HG03060 (cell line): Measurements from ENCODE around the gene SLC27A2.

Source experiments
- ATAC-seq: cut with Tn5 transposase; IDR thresholded peaks from one replicate; pipeline ENCODE4 v1.9.1; 2021; ENCODE audit warnings: low read depth, moderate number of reproducible peaks; ENCODE audit not compliant: unreplicated experiment

The SLC27A2 gene

GRCh38 chr15:50233192-50233736 is 51.3 kb downstream of the SLC27A2 start:
- ATAC-seq, result no peak

GRCh38 chr15:50234764-50235163 is 52.8 kb downstream of the SLC27A2 start:
- ATAC-seq, result no peak

- no peak for ATAC-seq
These were observed 53.8 kb downstream of the SLC27A2 start for GRCh38 chr15:50235794-50236193.

- no peak for ATAC-seq
These were observed 54.4 kb downstream of the SLC27A2 start for GRCh38 chr15:50236433-50236832.

DNA sequence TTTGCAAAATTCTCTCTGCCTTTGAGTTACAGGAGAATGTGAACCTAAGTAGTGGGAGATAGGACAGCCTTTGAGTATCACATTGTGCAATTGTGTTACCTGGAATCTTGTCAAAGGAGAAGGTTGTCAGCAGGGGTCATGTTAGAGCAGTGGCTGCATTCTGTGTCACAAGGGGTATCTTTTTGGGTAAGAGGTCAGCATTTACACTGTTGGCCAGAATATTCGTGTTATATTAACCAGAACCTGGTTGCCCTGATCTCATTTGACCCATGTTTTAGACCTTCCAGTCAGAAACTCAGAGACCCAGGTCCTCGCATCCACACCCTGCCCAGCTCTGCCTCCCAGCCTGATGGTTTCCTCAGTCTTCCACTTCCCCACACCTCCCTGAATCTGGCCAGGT is 56.3 kb downstream of the SLC27A2 start:
- no peak for ATAC-seq

GRCh38 chr15:50241684-50242450 is 59.9 kb downstream of the SLC27A2 start:
- no peak for ATAC-seq

GRCh38 chr15:50244153-50244552 is 62.2 kb downstream of the SLC27A2 start:
- ATAC-seq, result no peak

DNA sequence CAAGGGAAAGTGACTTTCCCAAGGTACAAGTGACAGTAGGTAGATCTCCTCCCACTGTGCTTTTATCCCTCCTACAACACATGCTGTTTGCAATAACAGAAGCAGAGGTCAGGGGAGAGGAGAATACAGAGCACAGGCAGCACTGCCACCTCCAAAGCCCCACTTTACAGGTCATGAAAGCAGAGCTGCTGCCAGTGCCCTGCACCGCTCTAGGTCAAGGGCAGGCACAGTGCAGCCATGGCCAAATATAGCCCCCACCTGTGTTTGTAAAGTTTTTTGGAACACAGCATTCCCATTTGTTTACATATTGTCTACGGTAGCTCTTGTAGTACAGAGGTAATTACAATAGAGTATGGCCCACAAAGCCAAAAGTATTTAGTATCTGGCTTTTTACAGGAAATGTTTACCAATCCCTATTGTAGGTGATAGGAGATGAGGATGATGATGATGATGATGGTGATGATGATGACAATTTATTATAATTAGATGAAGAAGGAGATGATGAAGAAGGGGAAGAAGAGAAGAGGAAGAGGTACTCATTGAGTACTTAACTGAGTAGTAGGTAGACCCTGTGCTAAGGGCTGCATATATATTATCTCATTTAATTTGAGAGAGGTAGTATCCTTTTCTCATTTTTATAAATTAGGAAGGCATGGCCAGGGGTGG is 63.1 kb downstream of the SLC27A2 start:
- ATAC-seq, result no peak

GRCh38 chr15:50246631-50247030 is 64.6 kb downstream of the SLC27A2 start:
- ATAC-seq, result no peak

- peak; percentile 76 for ATAC-seq
These were observed 66.0 kb downstream of the SLC27A2 start for GRCh38 chr15:50247819-50248655.

DNA sequence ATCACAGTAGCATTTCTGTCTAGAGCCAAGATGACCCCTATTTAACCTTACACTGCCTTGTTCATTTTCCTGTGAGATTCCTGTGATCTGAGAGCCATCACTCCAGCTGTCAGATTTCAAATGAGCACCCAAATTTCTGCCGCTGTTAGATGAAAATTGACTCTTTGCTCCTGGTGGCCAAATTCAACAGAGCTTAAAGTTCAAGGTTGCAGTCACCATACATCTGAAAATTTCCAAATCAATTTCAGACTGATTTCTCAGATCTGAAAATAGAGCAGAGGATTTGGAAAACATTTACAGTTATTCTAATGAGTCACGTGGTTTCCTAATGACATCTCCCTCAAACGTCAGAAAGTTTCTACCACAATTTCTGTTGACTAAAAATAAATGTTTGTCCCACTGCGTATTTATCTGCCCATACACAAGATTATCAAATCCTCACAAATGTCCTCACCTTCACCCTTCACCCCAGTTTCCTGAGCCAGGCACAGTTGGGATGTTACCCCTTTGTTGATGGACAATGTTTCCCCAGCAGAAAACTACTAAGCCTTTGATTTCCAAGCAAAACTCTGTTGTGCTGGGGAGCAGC is 67.1 kb downstream of the SLC27A2 start:
- no peak for ATAC-seq

- ATAC-seq, result no peak
These were observed 67.7 kb downstream of the SLC27A2 start for GRCh38 chr15:50249704-50250103.

DNA sequence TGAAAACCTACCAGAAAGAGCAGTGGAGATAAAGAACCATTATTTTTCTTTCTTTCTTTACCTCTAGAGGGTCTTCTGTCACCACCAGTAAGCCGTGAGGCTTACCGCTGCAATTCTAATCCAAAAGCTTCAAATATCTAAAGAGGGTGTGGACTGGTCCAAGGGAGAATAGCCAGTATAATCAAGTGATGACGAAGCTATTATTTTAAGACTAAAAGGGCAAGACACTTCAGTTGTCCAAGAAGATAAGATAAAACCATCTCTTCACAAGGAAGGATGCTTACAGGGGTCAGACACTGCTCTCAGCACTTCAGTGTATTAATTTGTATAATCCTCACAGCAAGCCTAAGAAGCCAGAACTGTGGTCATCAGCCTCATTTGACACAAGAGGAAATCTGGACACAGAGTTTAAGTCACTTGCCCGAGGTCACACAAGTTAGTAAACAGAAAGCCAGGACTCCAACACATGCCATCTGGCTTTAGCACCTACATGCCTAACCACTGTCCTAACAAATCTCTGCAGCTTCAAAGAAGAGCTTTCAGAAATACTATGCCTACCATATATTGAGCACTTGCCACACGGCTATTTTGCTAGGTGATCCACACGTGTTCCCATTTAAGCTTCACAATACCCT is 68.9 kb downstream of the SLC27A2 start:
- ATAC-seq, result no peak

GRCh38 chr15:50251638-50252182 is 69.7 kb downstream of the SLC27A2 start:
- ATAC-seq, result no peak

DNA sequence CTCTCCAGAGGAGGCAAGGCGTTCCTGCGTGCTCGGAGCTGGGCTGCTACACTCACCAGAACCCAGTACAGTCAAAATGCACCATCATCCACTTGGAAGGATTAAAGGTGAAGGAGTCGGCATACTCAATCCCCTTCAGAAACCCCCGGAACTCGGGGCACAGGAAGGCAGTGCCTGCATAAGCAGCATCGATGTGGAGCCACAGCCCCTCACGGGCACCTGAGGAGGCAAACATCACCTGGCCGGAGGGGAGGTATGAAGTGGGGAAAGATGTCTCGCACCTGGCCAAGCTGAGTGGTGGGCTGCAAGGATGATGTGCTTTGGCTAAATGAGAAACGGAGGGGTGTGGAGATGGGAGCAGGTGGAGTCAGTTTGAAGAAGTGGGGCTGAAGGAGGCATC is 70.6 kb downstream of the SLC27A2 start:
- no peak for ATAC-seq

DNA sequence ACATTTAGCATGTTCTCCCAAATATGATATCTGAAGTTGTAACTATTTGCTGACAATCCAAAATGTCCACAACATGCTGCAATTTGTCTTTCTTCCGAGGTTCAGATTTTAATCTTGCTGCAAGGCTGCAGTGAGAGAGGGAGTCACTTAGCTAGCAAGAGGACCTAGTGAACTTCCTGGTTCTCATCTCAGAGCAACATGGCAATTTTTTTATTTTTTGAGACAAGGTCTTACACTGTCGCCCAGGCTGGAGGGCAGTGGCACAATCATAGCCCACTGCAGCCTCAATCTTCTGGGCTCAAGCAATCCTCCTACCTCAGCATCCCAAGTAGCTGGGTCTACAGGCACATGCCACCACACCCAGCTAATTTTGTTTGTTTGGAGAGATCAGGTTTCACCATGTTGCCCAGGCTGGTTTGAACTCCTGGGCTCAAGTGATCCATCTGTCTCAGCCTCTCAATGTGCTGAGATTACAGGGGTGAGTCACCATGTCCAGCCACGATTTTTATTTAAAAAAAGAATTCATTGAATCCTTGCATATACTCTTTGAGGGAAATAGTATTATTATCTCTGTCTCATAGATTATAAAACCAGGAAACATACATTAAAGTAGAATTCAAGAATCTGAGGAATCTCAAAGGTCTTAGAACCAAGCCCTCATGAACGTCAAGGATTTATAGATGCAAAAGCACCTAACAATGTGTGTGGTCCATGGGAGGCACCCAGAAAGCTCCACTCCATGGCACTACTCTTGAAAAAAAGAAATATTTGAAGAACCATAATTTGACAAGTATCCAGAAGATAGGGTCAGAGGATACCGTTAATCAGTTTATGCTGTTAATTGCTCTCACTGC is 74.4 kb downstream of the SLC27A2 start:
- no peak for ATAC-seq

- ATAC-seq, result no peak
These were observed 75.3 kb downstream of the SLC27A2 start for GRCh38 chr15:50257332-50257731.

DNA sequence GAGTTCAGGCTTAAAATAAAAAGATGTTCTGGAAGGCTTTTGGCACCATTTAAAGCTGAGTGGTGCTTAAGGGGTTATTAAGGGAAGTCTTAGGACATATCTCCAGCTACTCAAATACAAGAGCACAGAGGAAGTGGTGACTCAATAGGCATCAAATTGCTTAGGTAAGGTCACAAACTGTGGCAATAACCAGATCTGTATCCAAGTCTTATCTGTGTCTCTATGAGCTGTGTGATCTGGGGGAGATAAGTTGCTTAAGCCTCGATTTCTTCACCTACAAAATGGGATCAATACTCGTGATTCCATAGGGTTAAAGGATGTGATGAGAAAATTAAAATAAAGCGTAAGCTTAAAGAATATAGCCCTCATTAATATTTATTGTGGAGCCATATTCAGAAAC is 75.9 kb downstream of the SLC27A2 start:
- no peak for ATAC-seq

DNA sequence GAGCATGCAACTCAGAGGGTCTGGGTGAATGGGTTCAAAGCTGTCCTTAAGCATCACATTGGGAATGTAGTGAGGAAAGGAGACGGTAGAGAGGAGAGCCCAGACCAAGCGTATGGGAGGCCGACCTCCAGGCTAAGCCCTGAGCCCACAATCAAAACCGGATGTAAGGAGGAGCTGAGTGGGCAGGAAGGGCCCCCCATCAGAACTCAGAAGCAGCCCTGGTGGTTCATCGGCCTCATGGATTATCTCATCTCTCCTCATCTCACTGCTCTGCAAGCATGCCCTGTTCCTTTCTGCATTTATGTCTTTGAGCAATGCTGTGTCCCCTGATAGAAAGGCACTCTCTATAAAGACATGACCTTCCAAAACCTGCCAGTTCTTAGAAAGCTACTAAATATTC is 77.3 kb downstream of the SLC27A2 start:
- ATAC-seq, result no peak
